ENCODE data around the gene ADAM15.

DNA sequence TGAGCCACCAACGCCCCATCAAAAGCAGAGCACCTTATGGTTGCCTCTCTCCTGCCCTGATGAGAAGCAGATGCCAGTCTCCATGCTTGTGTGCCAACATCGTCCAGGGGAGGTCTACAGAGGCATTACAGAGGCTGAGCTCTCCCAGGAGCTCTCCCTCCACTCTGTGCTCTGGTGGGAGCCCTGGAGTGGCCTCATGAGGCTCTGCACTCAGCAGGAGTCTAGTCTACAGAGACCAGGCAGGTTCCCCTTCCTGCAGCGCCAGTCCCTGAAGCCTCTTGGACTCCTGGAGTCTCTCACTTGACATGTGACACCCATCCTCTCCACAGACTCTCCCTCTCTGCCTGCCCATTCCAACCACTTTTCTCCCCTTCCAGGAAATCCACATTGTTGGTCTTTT lies 14.1 kb upstream of the ADAM15 start:
- TF ChIP-seq, protein P1, sequence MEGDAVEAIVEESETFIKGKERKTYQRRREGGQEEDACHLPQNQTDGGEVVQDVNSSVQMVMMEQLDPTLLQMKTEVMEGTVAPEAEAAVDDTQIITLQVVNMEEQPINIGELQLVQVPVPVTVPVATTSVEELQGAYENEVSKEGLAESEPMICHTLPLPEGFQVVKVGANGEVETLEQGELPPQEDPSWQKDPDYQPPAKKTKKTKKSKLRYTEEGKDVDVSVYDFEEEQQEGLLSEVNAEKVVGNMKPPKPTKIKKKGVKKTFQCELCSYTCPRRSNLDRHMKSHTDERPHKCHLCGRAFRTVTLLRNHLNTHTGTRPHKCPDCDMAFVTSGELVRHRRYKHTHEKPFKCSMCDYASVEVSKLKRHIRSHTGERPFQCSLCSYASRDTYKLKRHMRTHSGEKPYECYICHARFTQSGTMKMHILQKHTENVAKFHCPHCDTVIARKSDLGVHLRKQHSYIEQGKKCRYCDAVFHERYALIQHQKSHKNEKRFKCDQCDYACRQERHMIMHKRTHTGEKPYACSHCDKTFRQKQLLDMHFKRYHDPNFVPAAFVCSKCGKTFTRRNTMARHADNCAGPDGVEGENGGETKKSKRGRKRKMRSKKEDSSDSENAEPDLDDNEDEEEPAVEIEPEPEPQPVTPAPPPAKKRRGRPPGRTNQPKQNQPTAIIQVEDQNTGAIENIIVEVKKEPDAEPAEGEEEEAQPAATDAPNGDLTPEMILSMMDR (conservative IDR thresholded peaks at IDR 0.05; ENCODE audit: low read depth, low read length) = no peak
- TF ChIP-seq EZH2 (IDR thresholded peaks at IDR 0.05; ENCODE audit: borderline replicate concordance, low read depth, low read length, poor library complexity, severe bottlenecking) = no peak
